HCT116 (cell line): ENCODE results near the gene PDE9A. TPM values are rescaled to one million over a fixed set of nuclear protein-coding genes. Genes with fewer than 3 reads are reported as not detected.

Experiments
- ATAC-seq: fragments of 200-7000 bp; cut with Tn5 transposase; 2 replicates; pipeline ENCODE4 v1.9.1; 2020; ENCODE audit warnings: mild to moderate bottlenecking, moderate library complexity
- BruUV-seq: library from RNA; stranded (reverse); fragments of 400-500 nt; replicated peaks from 2 replicates; lab custom pipeline; 2021; lab: Mats Ljungman, UMichigan
- CTCF ChIA-PET: fragments of 300-600 bp; sonication (Branson Sonifier 250); formaldehyde crosslinking; loops from one replicate; lab custom pipeline; 2021; ENCODE audit warnings: antibody characterized with exemption; lab: Charles Lee
- POLR2A ChIA-PET: fragments of 300-600, 350-600 bp; sonication (Branson Sonifier 250); formaldehyde crosslinking; loops from one replicate; lab custom pipeline; 2021; ENCODE audit warnings: antibody characterized with exemption; lab: Charles Lee
- RAD21 ChIA-PET, 2 experiments: fragments of 300-600 bp; sonication (Branson Sonifier 250); formaldehyde crosslinking; loops; one replicate each; lab custom pipeline; 2023; ENCODE audit warnings: low total read pairs in 2 of 2; ENCODE audit not compliant: uncharacterized antibody in 2 of 2, unreplicated experiment in 2 of 2, low non-redundant PET in 1 of 2; lab: Charles Lee
- DNase-seq: peaks from one replicate; pipeline ENCODE4 v3.0.0-alpha.2; 2010; ENCODE audit warnings: low read depth, low spot score
- H2AFZ ChIP-seq: fragments of 200-600 bp; shearing (Covaris generic), sonication (generic); 2 replicates; pipeline ENCODE4 v1.6.1; 2017; ENCODE audit warnings: low read depth, mixed run types, mixed read lengths, antibody characterized with exemption, low read length; ENCODE audit not compliant: poor library complexity, severe bottlenecking
- H3K27ac ChIP-seq: 2 replicates; pipeline ENCODE4 v1.5.1; 2012; ENCODE audit warnings: low read depth, low read length
- H3K27me3 ChIP-seq: fragments of 200-600 bp; sonication (generic); 2 replicates; pipeline ENCODE4 v1.6.1; 2016; ENCODE audit warnings: mixed run types, low read length, mixed read lengths; ENCODE audit not compliant: insufficient read depth
- H3K36me3 ChIP-seq, 2 experiments: fragments of 200-500 bp in 1 of 2; fragments of 200-600 bp in 1 of 2; sonication (Bioruptor generic) in 1 of 2; sonication (generic) in 1 of 2; 2 replicates each; pipeline versions ENCODE4 v1.5.1 to v1.6.1; 2014 to 2016; ENCODE audit warnings: low read length in 2 of 2, inconsistent platforms in 1 of 2, mixed read lengths in 1 of 2, mixed run types in 1 of 2; ENCODE audit not compliant: insufficient read depth in 2 of 2, control insufficient read depth in 1 of 2
- H3K4me1 ChIP-seq, 2 experiments: fragments of 200-600 bp in 1 of 2; sonication (generic) in 1 of 2; 2 replicates each; pipeline versions ENCODE4 v1.5.1 to v1.6.1; 2012 to 2017; ENCODE audit warnings: low read length in 2 of 2, inconsistent platforms in 1 of 2, mild to moderate bottlenecking in 1 of 2, mixed read lengths in 1 of 2, mixed run types in 1 of 2, moderate library complexity in 1 of 2; ENCODE audit not compliant: insufficient read depth in 2 of 2, control insufficient read depth in 1 of 2
- H3K4me2 ChIP-seq: fragments of 200-600 bp; sonication (generic); 2 replicates; pipeline ENCODE4 v1.6.1; 2017; ENCODE audit warnings: mixed run types, low read length, mixed read lengths
- H3K4me3 ChIP-seq, 2 experiments: fragments of 200-600 bp in 1 of 2; sonication (generic) in 1 of 2; replicated peaks in 1 of 2; 2 replicates each; pipeline ENCODE4 v1.5.1; 2011 to 2016; ENCODE audit warnings: low read length in 2 of 2, control low read depth in 1 of 2, low read depth in 1 of 2, mild to moderate bottlenecking in 1 of 2, mixed read lengths in 1 of 2, mixed run types in 1 of 2
- H3K79me2 ChIP-seq: fragments of 200-600 bp; sonication (generic); 2 replicates; pipeline ENCODE4 v1.6.1; 2017; ENCODE audit warnings: mild to moderate bottlenecking, mixed run types, low read length, moderate library complexity, mixed read lengths; ENCODE audit not compliant: insufficient read depth
- H3K9ac ChIP-seq: fragments of 200-600 bp; sonication (generic); 2 replicates; pipeline ENCODE4 v1.6.1; 2016; ENCODE audit warnings: low read length, mixed read lengths
- H3K9me2 ChIP-seq: fragments of 200-600 bp; sonication (generic), shearing (Covaris generic); 2 replicates; pipeline ENCODE4 v1.6.1; 2017; ENCODE audit warnings: mixed run types, mild to moderate bottlenecking, moderate library complexity; ENCODE audit not compliant: insufficient read depth
- H3K9me3 ChIP-seq, 2 experiments: fragments of 200-500 bp in 1 of 2; fragments of 200-600 bp in 1 of 2; sonication (Bioruptor generic) in 1 of 2; sonication (generic) in 1 of 2; 2 replicates each; pipeline ENCODE4 v1.6.1; 2014 to 2017; ENCODE audit warnings: low read length in 2 of 2, mixed read lengths in 2 of 2, inconsistent platforms in 1 of 2, low read depth in 1 of 2, mild to moderate bottlenecking in 1 of 2, mixed run types in 1 of 2, moderate library complexity in 1 of 2; ENCODE audit not compliant: control insufficient read depth in 1 of 2, insufficient read depth in 1 of 2
- H4K20me1 ChIP-seq: fragments of 200-600 bp; sonication (generic), shearing (Covaris generic); 2 replicates; pipeline ENCODE4 v1.6.1; 2017; ENCODE audit warnings: mixed run types, mild to moderate bottlenecking, moderate library complexity; ENCODE audit not compliant: insufficient read depth
- CEBPB ChIP-seq: IDR thresholded peaks from 2 replicates; pipeline ENCODE4 v1.6.1; 2012; ENCODE audit warnings: low read depth
- EGR1 ChIP-seq: IDR thresholded peaks from 2 replicates; pipeline ENCODE4 v1.6.1; 2012; ENCODE audit warnings: low read depth
- ELF1 ChIP-seq: IDR thresholded peaks from 2 replicates; pipeline ENCODE4 v1.6.1; 2012; ENCODE audit warnings: low read depth, borderline replicate concordance
- JUND ChIP-seq: IDR thresholded peaks from 2 replicates; pipeline ENCODE4 v1.6.1; 2012
- MAX ChIP-seq: IDR thresholded peaks from 2 replicates; pipeline ENCODE4 v1.6.1; 2012
- POLR2A ChIP-seq: IDR thresholded peaks from 2 replicates; pipeline ENCODE4 v1.7.0; 2011; ENCODE audit warnings: borderline replicate concordance; ENCODE audit not compliant: insufficient read depth, insufficient read length; ENCODE audit errors: extremely low read depth
- POLR2AphosphoS5 ChIP-seq: IDR thresholded peaks from 2 replicates; pipeline ENCODE4 v1.6.1; 2011; ENCODE audit warnings: mild to moderate bottlenecking, low read depth, low read length, moderate library complexity
- REST ChIP-seq: IDR thresholded peaks from 2 replicates; pipeline ENCODE4 v1.6.1; 2012; ENCODE audit warnings: low read depth
- SIN3A ChIP-seq: IDR thresholded peaks from 2 replicates; pipeline ENCODE4 v1.6.1; 2012; ENCODE audit warnings: low read depth
- SP1 ChIP-seq: IDR thresholded peaks from 2 replicates; pipeline ENCODE4 v1.6.1; 2012; ENCODE audit warnings: low read depth
- YY1 ChIP-seq: IDR thresholded peaks from 2 replicates; pipeline ENCODE4 v1.6.1; 2011; ENCODE audit warnings: low read length, low read depth, moderate library complexity, mild to moderate bottlenecking; ENCODE audit not compliant: insufficient replicate concordance; ENCODE audit errors: extremely low read depth
- ZBTB33 ChIP-seq: IDR thresholded peaks from 2 replicates; pipeline ENCODE4 v1.6.1; 2011; ENCODE audit warnings: mild to moderate bottlenecking, low read length, moderate library complexity; ENCODE audit not compliant: insufficient replicate concordance; ENCODE audit errors: extremely low read depth
- ZFX ChIP-seq: fragments of 450-650 bp; IDR thresholded peaks from 2 replicates; pipeline ENCODE4 v1.6.1; 2017
- intact Hi-C: fragments of 100-400 bp; cut with micrococcal nuclease; formaldehyde crosslinking; loops from 2 replicates; pipeline ENCODE4 v1.10.0; 2022
- total RNA-seq: library from RNA; stranded (reverse); gene quantifications from one replicate; pipeline ENCODE4 v1.2.1, GENCODE V29; 2021; ENCODE audit not compliant: unreplicated experiment
- TF ChIP-seq, protein P1 (sequence below): IDR thresholded peaks from 2 replicates; pipeline ENCODE4 v1.6.1; 2012

Gene PDE9A
- total RNA-seq, 1 experiment from 2014 or later = 31.4 TPM

GRCh38 chr21:42638266-42638863 is 15.1 kb upstream of the PDE9A start:
- H3K4me3 ChIP-seq = no peak overlapping the region
- no peak overlapping the region for H2AFZ ChIP-seq
- no peak overlapping the region for H3K9ac ChIP-seq
- ChIA-PET CTCF (no interaction called here), POLR2A (no interaction called here), RAD21 (no interaction called here)
- H3K36me3 ChIP-seq = no peaks in the 10 kb centered on the region
- no peaks in the 10 kb centered on the region for H3K79me2 ChIP-seq
- TF ChIP-seq JUND (no peak), ZFX (no peak), CEBPB (no peak), SIN3A (no peak), EGR1 (no peak)
- TF ChIP-seq, protein P1, sequence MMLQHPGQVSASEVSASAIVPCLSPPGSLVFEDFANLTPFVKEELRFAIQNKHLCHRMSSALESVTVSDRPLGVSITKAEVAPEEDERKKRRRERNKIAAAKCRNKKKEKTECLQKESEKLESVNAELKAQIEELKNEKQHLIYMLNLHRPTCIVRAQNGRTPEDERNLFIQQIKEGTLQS = no peak
- TF ChIP-seq, all 23 proteins: peak for 0
- Histone ChIP-seq H3K9me3 (no peaks in the 10 kb centered on the region), H3K27ac (no peak overlapping the region), H4K20me1 (no peaks in the 10 kb centered on the region), H3K9me2 (no peaks in the 10 kb centered on the region), H3K4me1 (peaks cover 4 to 12% of the 10 kb centered on the region in 2 experiments), H3K4me2 (no peak overlapping the region), H3K27me3 (0 out of 2 replicates have a peak, but pooled peaks cover 4% of the 10 kb centered on the region)
- DNase-seq (no peak), ATAC-seq (no peak)
- intact Hi-C loops = no loop called here
- no TSS peak for BruUV-seq

GRCh38 chr21:42639646-42640152 is 13.7 kb upstream of the PDE9A start:
- POLR2A ChIA-PET = no interaction called here
- intact Hi-C loops = no loop called here
- CTCF ChIA-PET = no interaction called here
- H2AFZ ChIP-seq = no peak overlapping the region
- no peak for ATAC-seq
- no peaks in the 10 kb centered on the region for H3K79me2 ChIP-seq
- RAD21 ChIA-PET = no interaction called here
- H3K9me2 ChIP-seq = no peaks in the 10 kb centered on the region
- no peaks in the 10 kb centered on the region for H4K20me1 ChIP-seq
- no peak overlapping the region for H3K9ac ChIP-seq
- peaks cover 4 to 12% of the 10 kb centered on the region in 2 experiments for H3K4me1 ChIP-seq
- DNase-seq = no peak
- BruUV-seq = no TSS peak
- no peaks in the 10 kb centered on the region for H3K9me3 ChIP-seq
- no peak overlapping the region for H3K4me3 ChIP-seq
- H3K36me3 ChIP-seq = no peaks in the 10 kb centered on the region
- no peak overlapping the region for H3K27ac ChIP-seq
- H3K27me3 ChIP-seq = 0 out of 2 replicates have a peak, but pooled peaks cover 4% of the 10 kb centered on the region
- no peak overlapping the region for H3K4me2 ChIP-seq
- TF ChIP-seq YY1 = no peak
- no peak for TF ChIP-seq CEBPB
- no peak for TF ChIP-seq POLR2A
- TF ChIP-seq JUND = no peak
- TF ChIP-seq, protein P1 = no peak
- no peak for TF ChIP-seq SP1
- TF ChIP-seq ZBTB33 = no peak
- no peak for TF ChIP-seq ELF1
- TF ChIP-seq POLR2AphosphoS5 = no peak
- no peak for TF ChIP-seq REST
- no peak for TF ChIP-seq MAX
- TF ChIP-seq SIN3A = no peak
